Measurements from ENCODE around the gene FMN2.

DNA sequence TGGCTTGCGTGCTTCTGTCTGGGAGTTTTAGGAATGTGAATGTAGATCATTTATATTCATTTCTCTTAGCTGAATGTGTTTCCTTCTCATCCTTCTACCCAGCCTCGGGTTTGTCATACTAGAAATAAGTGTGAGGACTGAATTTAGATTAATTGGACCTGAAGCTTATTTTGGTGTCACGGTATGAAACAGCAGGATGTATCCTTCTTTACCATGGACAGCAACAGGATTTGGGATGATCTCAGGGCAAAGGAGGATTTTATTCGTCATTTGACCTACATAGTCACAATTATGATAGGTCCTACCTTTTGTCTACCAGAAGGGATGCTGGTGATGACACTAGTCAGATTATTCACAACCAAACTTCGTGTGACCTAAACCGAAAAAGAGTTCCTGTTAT is 127.4 kb downstream of the FMN2 start:
- no peak for TF ChIP-seq KDM5A (IDR thresholded peaks at IDR 0.05)
- no peak for TF ChIP-seq CHD2 (IDR thresholded peaks at IDR 0.05; ENCODE audit: low read length, partially characterized antibody)
- TF ChIP-seq CBX8 (IDR thresholded peaks at IDR 0.05): no peak
- TF ChIP-seq, protein P1, sequence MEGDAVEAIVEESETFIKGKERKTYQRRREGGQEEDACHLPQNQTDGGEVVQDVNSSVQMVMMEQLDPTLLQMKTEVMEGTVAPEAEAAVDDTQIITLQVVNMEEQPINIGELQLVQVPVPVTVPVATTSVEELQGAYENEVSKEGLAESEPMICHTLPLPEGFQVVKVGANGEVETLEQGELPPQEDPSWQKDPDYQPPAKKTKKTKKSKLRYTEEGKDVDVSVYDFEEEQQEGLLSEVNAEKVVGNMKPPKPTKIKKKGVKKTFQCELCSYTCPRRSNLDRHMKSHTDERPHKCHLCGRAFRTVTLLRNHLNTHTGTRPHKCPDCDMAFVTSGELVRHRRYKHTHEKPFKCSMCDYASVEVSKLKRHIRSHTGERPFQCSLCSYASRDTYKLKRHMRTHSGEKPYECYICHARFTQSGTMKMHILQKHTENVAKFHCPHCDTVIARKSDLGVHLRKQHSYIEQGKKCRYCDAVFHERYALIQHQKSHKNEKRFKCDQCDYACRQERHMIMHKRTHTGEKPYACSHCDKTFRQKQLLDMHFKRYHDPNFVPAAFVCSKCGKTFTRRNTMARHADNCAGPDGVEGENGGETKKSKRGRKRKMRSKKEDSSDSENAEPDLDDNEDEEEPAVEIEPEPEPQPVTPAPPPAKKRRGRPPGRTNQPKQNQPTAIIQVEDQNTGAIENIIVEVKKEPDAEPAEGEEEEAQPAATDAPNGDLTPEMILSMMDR (IDR thresholded peaks at IDR 0.05): no peak
- TF ChIP-seq, protein P2, sequence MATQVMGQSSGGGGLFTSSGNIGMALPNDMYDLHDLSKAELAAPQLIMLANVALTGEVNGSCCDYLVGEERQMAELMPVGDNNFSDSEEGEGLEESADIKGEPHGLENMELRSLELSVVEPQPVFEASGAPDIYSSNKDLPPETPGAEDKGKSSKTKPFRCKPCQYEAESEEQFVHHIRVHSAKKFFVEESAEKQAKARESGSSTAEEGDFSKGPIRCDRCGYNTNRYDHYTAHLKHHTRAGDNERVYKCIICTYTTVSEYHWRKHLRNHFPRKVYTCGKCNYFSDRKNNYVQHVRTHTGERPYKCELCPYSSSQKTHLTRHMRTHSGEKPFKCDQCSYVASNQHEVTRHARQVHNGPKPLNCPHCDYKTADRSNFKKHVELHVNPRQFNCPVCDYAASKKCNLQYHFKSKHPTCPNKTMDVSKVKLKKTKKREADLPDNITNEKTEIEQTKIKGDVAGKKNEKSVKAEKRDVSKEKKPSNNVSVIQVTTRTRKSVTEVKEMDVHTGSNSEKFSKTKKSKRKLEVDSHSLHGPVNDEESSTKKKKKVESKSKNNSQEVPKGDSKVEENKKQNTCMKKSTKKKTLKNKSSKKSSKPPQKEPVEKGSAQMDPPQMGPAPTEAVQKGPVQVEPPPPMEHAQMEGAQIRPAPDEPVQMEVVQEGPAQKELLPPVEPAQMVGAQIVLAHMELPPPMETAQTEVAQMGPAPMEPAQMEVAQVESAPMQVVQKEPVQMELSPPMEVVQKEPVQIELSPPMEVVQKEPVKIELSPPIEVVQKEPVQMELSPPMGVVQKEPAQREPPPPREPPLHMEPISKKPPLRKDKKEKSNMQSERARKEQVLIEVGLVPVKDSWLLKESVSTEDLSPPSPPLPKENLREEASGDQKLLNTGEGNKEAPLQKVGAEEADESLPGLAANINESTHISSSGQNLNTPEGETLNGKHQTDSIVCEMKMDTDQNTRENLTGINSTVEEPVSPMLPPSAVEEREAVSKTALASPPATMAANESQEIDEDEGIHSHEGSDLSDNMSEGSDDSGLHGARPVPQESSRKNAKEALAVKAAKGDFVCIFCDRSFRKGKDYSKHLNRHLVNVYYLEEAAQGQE (IDR thresholded peaks at IDR 0.05): peak; percentile 49; the same call in 1 of the 2 replicates
- TF ChIP-seq NFE2L2 (conservative IDR thresholded peaks at IDR 0.05; ENCODE audit: low read length): no peak
- no peak for TF ChIP-seq POLR2A (IDR thresholded peaks at IDR 0.05; ENCODE audit: low read length)
- no peak for TF ChIP-seq FOXS1 (CRISPR knock-in tag; IDR thresholded peaks at IDR 0.05)
- TF ChIP-seq CEBPB (IDR thresholded peaks at IDR 0.05): no peak
- TF ChIP-seq, protein P3, sequence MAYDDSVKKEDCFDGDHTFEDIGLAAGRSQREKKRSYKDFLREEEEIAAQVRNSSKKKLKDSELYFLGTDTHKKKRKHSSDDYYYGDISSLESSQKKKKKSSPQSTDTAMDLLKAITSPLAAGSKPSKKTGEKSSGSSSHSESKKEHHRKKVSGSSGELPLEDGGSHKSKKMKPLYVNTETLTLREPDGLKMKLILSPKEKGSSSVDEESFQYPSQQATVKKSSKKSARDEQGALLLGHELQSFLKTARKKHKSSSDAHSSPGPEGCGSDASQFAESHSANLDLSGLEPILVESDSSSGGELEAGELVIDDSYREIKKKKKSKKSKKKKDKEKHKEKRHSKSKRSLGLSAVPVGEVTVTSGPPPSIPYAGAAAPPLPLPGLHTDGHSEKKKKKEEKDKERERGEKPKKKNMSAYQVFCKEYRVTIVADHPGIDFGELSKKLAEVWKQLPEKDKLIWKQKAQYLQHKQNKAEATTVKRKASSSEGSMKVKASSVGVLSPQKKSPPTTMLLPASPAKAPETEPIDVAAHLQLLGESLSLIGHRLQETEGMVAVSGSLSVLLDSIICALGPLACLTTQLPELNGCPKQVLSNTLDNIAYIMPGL (CRISPR knock-in tag; IDR thresholded peaks at IDR 0.05; ENCODE audit: borderline replicate concordance): no peak
- no peak for TF ChIP-seq ZNF302 (CRISPR knock-in tag; IDR thresholded peaks at IDR 0.05)
- TF ChIP-seq, protein P4, sequence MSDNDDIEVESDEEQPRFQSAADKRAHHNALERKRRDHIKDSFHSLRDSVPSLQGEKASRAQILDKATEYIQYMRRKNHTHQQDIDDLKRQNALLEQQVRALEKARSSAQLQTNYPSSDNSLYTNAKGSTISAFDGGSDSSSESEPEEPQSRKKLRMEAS (IDR thresholded peaks at IDR 0.05): no peak
- TF ChIP-seq ZFP36 (IDR thresholded peaks at IDR 0.05; ENCODE audit: borderline replicate concordance, partially characterized antibody): no peak
- TF ChIP-seq MYC (IDR thresholded peaks at IDR 0.05; ENCODE audit: borderline replicate concordance, low read length): no peak
